ENCODE measurements around the gene C6orf132. TPM values are rescaled to one million over a fixed set of nuclear protein-coding genes. Genes with fewer than 3 reads are reported as not detected.

Gene C6orf132
- total RNA-seq, 4 donors from 2014 or later = 26.1 to 96.9 (median 43.2) TPM

DNA sequence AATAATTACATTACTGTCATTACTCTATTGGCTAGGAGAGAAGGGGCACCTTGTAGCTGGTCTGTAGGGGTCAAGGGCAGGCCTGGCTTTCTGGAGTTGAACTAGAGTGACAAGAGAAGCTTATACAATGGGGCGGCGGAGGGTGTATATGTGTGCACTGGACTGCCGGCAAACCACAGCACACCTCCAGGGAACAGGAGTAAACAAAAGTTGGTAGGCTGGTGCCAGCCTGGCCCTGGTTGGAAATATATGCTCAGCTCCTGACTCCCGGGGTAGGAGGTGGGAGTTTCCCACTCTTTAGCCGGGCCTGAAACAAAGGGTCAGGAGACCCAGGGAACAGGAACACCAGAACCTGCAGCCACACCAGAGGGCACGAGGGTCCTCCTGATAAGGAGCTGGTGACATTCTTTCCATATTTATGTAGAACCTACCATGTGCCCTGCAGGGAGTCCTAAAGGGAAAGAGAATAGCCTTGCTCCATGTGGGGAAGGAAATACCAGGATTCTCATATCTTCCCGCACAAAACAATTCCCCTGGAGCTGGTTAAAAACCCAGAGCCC is 5.1 kb downstream of the C6orf132 start:
- no peak for TF ChIP-seq EP300 (IDR thresholded peaks at IDR 0.05; ENCODE audit: low read depth)
- no peak for TF ChIP-seq POLR2A (IDR thresholded peaks at IDR 0.05)
- TF ChIP-seq POLR2AphosphoS5 (IDR thresholded peaks at IDR 0.05) = no peak
- TF ChIP-seq, protein P1, sequence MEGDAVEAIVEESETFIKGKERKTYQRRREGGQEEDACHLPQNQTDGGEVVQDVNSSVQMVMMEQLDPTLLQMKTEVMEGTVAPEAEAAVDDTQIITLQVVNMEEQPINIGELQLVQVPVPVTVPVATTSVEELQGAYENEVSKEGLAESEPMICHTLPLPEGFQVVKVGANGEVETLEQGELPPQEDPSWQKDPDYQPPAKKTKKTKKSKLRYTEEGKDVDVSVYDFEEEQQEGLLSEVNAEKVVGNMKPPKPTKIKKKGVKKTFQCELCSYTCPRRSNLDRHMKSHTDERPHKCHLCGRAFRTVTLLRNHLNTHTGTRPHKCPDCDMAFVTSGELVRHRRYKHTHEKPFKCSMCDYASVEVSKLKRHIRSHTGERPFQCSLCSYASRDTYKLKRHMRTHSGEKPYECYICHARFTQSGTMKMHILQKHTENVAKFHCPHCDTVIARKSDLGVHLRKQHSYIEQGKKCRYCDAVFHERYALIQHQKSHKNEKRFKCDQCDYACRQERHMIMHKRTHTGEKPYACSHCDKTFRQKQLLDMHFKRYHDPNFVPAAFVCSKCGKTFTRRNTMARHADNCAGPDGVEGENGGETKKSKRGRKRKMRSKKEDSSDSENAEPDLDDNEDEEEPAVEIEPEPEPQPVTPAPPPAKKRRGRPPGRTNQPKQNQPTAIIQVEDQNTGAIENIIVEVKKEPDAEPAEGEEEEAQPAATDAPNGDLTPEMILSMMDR (IDR thresholded peaks at IDR 0.05) = no peak
- WGBS, 2 donors (ENCODE audit: low coverage in 1 of 2) = 62% methylated on average over 7 of the region's 7 CpGs; no CpG with 5 or more reads in 1 of the 2 donors

DNA sequence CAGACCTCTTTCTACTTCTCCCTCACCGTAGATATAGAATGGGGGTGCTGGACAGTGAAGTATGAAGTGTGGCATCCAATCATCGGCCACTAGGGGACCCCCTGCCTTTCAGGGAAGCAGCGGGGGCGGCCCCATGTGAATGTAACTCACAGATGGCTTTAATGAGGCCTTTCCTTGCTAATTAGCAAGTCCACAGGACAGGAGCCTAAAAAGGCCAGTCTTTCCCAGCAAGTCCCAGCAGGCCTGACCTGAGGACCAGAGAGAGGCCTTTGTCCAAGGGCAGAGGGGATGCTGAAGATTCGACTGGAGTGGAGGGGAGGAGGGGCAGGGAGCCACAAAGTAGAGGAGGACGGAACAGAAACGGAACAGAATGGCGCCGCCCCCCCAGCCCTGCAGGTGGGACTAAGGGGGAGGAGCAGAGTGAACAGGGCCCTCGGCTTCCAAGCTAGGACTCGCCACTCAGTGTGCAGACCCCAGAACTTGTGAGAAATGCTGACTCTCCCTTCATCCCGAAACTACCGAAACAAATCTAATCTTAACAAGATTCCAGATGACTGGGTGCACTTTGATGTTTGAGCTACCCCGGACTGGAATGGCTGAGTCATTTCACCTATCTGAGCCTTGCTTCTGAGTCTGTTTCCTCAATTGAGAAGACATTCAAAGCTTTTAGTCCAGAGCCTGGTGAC is 5.8 kb downstream of the C6orf132 start:
- peaks cover under 1% of the 10 kb centered on the region for H3K27me3 ChIP-seq
- intact Hi-C loops (cut with DNase I; ENCODE audit: low total_unique reads) (no loop called here), in situ Hi-C loops (cut with MboI; ENCODE audit: low pct_ligation_motif_present in 1 of 4, low pct_unique_long_range_greater_than_20kb in 1 of 4, low sequenced_read_pairs in 3 of 4) (no loop called here)
- no peaks in the 10 kb centered on the region for H3K9me3 ChIP-seq
- WGBS, 2 donors (ENCODE audit: low coverage in 1 of 2) = 36% methylated on average over 14 of the region's 14 CpGs; no CpG with 5 or more reads in 1 of the 2 donors
- H3K4me1 ChIP-seq = peaks cover 6 to 51% (median 36%) of the 10 kb centered on the region in 4 donors
- H3K27ac ChIP-seq = peak overlapping the region; percentile 83 to 92 (median 88)
- H3K4me3 ChIP-seq = no peak overlapping the region
- H3K36me3 ChIP-seq = peaks cover 0 to 3% (median 0%) of the 10 kb centered on the region in 4 donors
- DNase-seq = peak; percentile 40
- peak in 1 of 3 donors; percentile 62 for TF ChIP-seq POLR2AphosphoS5 (IDR thresholded peaks at IDR 0.05)
- no peak for TF ChIP-seq POLR2A (IDR thresholded peaks at IDR 0.05)

More for the DNA sequence above, 5.1 kb downstream of the C6orf132 start:
- Histone ChIP-seq H3K36me3 (peaks cover 0 to 3% (median 0%) of the 10 kb centered on the region in 4 donors), H3K27me3 (peaks cover 6% of the 10 kb centered on the region), H3K9me3 (no peaks in the 10 kb centered on the region), H3K4me1 (peaks cover 6 to 56% (median 37%) of the 10 kb centered on the region in 4 donors), H3K27ac (peak overlapping the region; percentile 83 to 92 (median 88)), H3K4me3 (no peak overlapping the region)
- in situ Hi-C loops (cut with MboI; ENCODE audit: low pct_ligation_motif_present in 1 of 4, low pct_unique_long_range_greater_than_20kb in 1 of 4, low sequenced_read_pairs in 3 of 4) = no loop called here
- peak; percentile 65 for DNase-seq
- intact Hi-C loops (cut with DNase I; ENCODE audit: low total_unique reads) = no loop called here

GRCh38 chr6:42135722-42136121 is 6.7 kb downstream of the C6orf132 start:
- H3K36me3 ChIP-seq = peaks cover 0 to 3% (median 0%) of the 10 kb centered on the region in 4 donors

GRCh38 chr6:42135161-42135560 is 7.3 kb downstream of the C6orf132 start:
- no peak for DNase-seq
- Histone ChIP-seq H3K4me3 (no peak overlapping the region), H3K36me3 (peaks cover 0 to 3% (median 0%) of the 10 kb centered on the region in 4 donors), H3K27me3 (no peaks in the 10 kb centered on the region), H3K27ac (no peak overlapping the region), H3K9me3 (no peaks in the 10 kb centered on the region), H3K4me1 (peaks cover 6 to 40% (median 28%) of the 10 kb centered on the region in 4 donors)
- TF ChIP-seq POLR2A (IDR thresholded peaks at IDR 0.05) (no peak), EP300 (IDR thresholded peaks at IDR 0.05; ENCODE audit: low read depth) (no peak), POLR2AphosphoS5 (IDR thresholded peaks at IDR 0.05) (no peak)
- TF ChIP-seq, protein P1 (IDR thresholded peaks at IDR 0.05) = no peak
- in situ Hi-C loops (cut with MboI; ENCODE audit: low pct_ligation_motif_present in 1 of 4, low pct_unique_long_range_greater_than_20kb in 1 of 4, low sequenced_read_pairs in 3 of 4) = no loop called here
- WGBS, 2 donors (ENCODE audit: low coverage in 1 of 2) = 90% methylated on average over 12 of the region's 12 CpGs; no CpG with 5 or more reads in 1 of the 2 donors
- intact Hi-C loops (cut with DNase I; ENCODE audit: low total_unique reads) = no loop called here

More at GRCh38 chr6:42135722-42136121, 6.7 kb downstream of the C6orf132 start:
- intact Hi-C loops (cut with DNase I; ENCODE audit: low total_unique reads) (no loop called here), in situ Hi-C loops (cut with MboI; ENCODE audit: low pct_ligation_motif_present in 1 of 4, low pct_unique_long_range_greater_than_20kb in 1 of 4, low sequenced_read_pairs in 3 of 4) (no loop called here)
- Histone ChIP-seq H3K4me1 (peaks cover 6 to 45% (median 33%) of the 10 kb centered on the region in 4 donors), H3K27ac (no peak overlapping the region), H3K27me3 (no peaks in the 10 kb centered on the region), H3K4me3 (no peak overlapping the region), H3K9me3 (no peaks in the 10 kb centered on the region)
- no peak for DNase-seq
- TF ChIP-seq, protein P1 (IDR thresholded peaks at IDR 0.05) = no peak
- TF ChIP-seq EP300 (IDR thresholded peaks at IDR 0.05; ENCODE audit: low read depth) = no peak
- TF ChIP-seq POLR2AphosphoS5 (IDR thresholded peaks at IDR 0.05) = no peak
- no peak for TF ChIP-seq POLR2A (IDR thresholded peaks at IDR 0.05)
- 94% methylated on average over 2 of the region's 2 CpGs; no CpG with 5 or more reads in 1 of the 2 donors for WGBS, 2 donors (ENCODE audit: low coverage in 1 of 2)
